K562 (cell line): ENCODE data around the gene EEFSEC. TPM values are rescaled to one million over a fixed set of nuclear protein-coding genes. Genes with fewer than 3 reads are reported as not detected.

ENCODE experiments used
- ATAC-seq: fragments of 200-7000 bp; cut with Tn5 transposase; 3 replicates; pipeline ENCODE4 v1.9.1; 2020; ENCODE audit warnings: moderate library complexity
- BruUV-seq: library from RNA; stranded (reverse); fragments of 400-500 nt; replicated peaks from 2 replicates; lab custom pipeline; 2021; lab: Mats Ljungman, UMichigan
- CTCF ChIA-PET: fragments of 300-600 bp; formaldehyde crosslinking; extraction: SDS; loops from one replicate; lab custom pipeline; 2021; ENCODE audit warnings: low intra/inter-chr PET ratio; lab: Yijun Ruan, JAX
- POLR2A ChIA-PET: fragments of 300-600, 350-650 bp; sonication (Branson Sonifier 250); formaldehyde crosslinking; extraction: SDS; loops from one replicate; lab custom pipeline; 2021; ENCODE audit warnings: antibody characterized with exemption, inconsistent platforms; lab: Yijun Ruan, JAX
- DNase-seq, 4 experiments: peaks; one replicate each; pipeline versions ENCODE4 v3.0.0 to v3.0.0-alpha.2; 2011 to 2018; ENCODE audit warnings: low spot score in 3 of 4, mixed read lengths in 3 of 4; ENCODE audit errors: extremely low read depth in 1 of 4
- FAIRE-seq: peaks from 2 replicates; lab custom pipeline; 2011; peaks lifted over from hg19 to GRCh38; lab: Jason Lieb, UNC
- H2AFZ ChIP-seq: 2 replicates; pipeline ENCODE4 v1.6.0; 2011; ENCODE audit warnings: low read depth, low read length, control low read depth, inconsistent platforms
- H3K27ac ChIP-seq: fragments of 200-600 bp; 3 replicates; pipeline ENCODE4 v1.8.0; 2011; ENCODE audit warnings: low read depth, mild to moderate bottlenecking, control low read depth, inconsistent platforms, low read length, moderate library complexity, mixed read lengths; ENCODE audit errors: extremely low read depth
- H3K27me3 ChIP-seq, 2 experiments: fragments of 300-600 bp in 1 of 2; 2 replicates in 1 of 2; 3 replicates in 1 of 2; pipeline versions ENCODE4 v1.6.0 to v1.8.0; 2011; ENCODE audit warnings: inconsistent platforms in 2 of 2, low read length in 2 of 2, mild to moderate bottlenecking in 1 of 2, mixed read lengths in 1 of 2, moderate library complexity in 1 of 2; ENCODE audit not compliant: control insufficient read depth in 2 of 2, insufficient read depth in 2 of 2
- H3K36me3 ChIP-seq: fragments of 300-600 bp; 3 replicates; pipeline ENCODE4 v1.8.0; 2011; ENCODE audit warnings: mild to moderate bottlenecking, low read length, inconsistent platforms; ENCODE audit not compliant: control insufficient read depth, insufficient read depth
- H3K4me1 ChIP-seq, 2 experiments: fragments of 200-600 bp in 1 of 2; replicated peaks in 1 of 2; 2 replicates in 1 of 2; 3 replicates in 1 of 2; pipeline versions ENCODE4 v1.5.1 to v1.8.0; 2011; ENCODE audit warnings: inconsistent platforms in 2 of 2, low read length in 2 of 2, mild to moderate bottlenecking in 1 of 2, mixed read lengths in 1 of 2, moderate library complexity in 1 of 2; ENCODE audit not compliant: control insufficient read depth in 2 of 2, insufficient read depth in 2 of 2
- H3K4me2 ChIP-seq: 2 replicates; pipeline ENCODE4 v1.6.1; 2011; ENCODE audit warnings: low read length, control low read depth, inconsistent platforms, mixed read lengths; ENCODE audit not compliant: insufficient read depth
- H3K4me3 ChIP-seq: fragments of 200-600 bp; sonication (generic), shearing (Covaris generic); 2 replicates; pipeline ENCODE4 v1.5.1; 2016; ENCODE audit warnings: control low read depth, inconsistent platforms
- H3K79me2 ChIP-seq: fragments of 200-600 bp; 3 replicates; pipeline ENCODE4 v1.8.0; 2011; ENCODE audit warnings: low read length, inconsistent platforms; ENCODE audit not compliant: control insufficient read depth, insufficient read depth
- H3K9ac ChIP-seq, 2 experiments: 2 replicates each; pipeline versions ENCODE4 v1.6.0 to v1.6.1; 2011; ENCODE audit warnings: low read depth in 2 of 2, low read length in 2 of 2, control low read depth in 1 of 2, inconsistent platforms in 1 of 2, mild to moderate bottlenecking in 1 of 2, mixed read lengths in 1 of 2; ENCODE audit not compliant: insufficient read depth in 1 of 2
- H3K9me1 ChIP-seq: one replicate; pipeline ENCODE4 v1.6.0; 2011; ENCODE audit warnings: inconsistent platforms, mild to moderate bottlenecking, low read length, moderate library complexity; ENCODE audit not compliant: control insufficient read depth, insufficient read depth
- H3K9me3 ChIP-seq: replicated peaks from 2 replicates; pipeline ENCODE4 v1.5.1; 2011; ENCODE audit warnings: low read depth, low read length, inconsistent platforms; ENCODE audit not compliant: control insufficient read depth, insufficient read depth
- H4K20me1 ChIP-seq: replicated peaks from 2 replicates; pipeline ENCODE4 v1.6.1; 2011; ENCODE audit warnings: low read length, inconsistent platforms, mixed read lengths; ENCODE audit not compliant: control insufficient read depth, insufficient read depth
- ATF7 ChIP-seq: fragments of 450-650 bp; IDR thresholded peaks from 2 replicates; pipeline ENCODE4 v1.7.1; 2014; ENCODE audit warnings: mild to moderate bottlenecking, moderate library complexity
- HDAC1 ChIP-seq, 2 experiments: fragments of 450-650 bp; IDR thresholded peaks; 2 replicates each; pipeline ENCODE4 v1.6.1; 2016 to 2017; ENCODE audit warnings: inconsistent platforms in 1 of 2, mild to moderate bottlenecking in 1 of 2, moderate library complexity in 1 of 2
- IRF2 ChIP-seq: sonication (generic); formaldehyde crosslinking; IDR thresholded peaks from 2 replicates; pipeline ENCODE4 v1.8.1; 2022; ENCODE audit warnings: mild to moderate bottlenecking, missing genetic modification reagents
- MAFF ChIP-seq: IDR thresholded peaks from 2 replicates; pipeline ENCODE4 v1.6.1; 2012; ENCODE audit warnings: low read length, improper control_type of control experiment
- MAFG ChIP-seq: fragments of 450-650 bp; conservative IDR thresholded peaks from 2 replicates; pipeline ENCODE4 v1.6.1; 2016; ENCODE audit warnings: missing genetic modification characterization, missing compliant biosample characterization
- MYBL2 ChIP-seq, 2 experiments: fragments of 450-650 bp in 1 of 2; sonication (generic) in 1 of 2; formaldehyde crosslinking in 1 of 2; IDR thresholded peaks; 2 replicates each; pipeline versions ENCODE4 v1.6.1 to v1.8.1; 2017 to 2022; ENCODE audit warnings: borderline replicate concordance in 1 of 2, inconsistent platforms in 1 of 2, low read depth in 1 of 2, mild to moderate bottlenecking in 1 of 2, missing genetic modification reagents in 1 of 2, moderate library complexity in 1 of 2
- NBN ChIP-seq: fragments of 450-650 bp; IDR thresholded peaks from 2 replicates; pipeline ENCODE4 v1.6.1; 2016; ENCODE audit warnings: low read depth, mild to moderate bottlenecking
- TARDBP ChIP-seq: fragments of 450-650 bp; IDR thresholded peaks from 2 replicates; pipeline ENCODE4 v1.6.1; 2016
- U2AF2 ChIP-seq: fragments of 200-400 bp; formaldehyde crosslinking; optimal IDR thresholded peaks from 2 replicates; pipeline ENCODE3; 2017; ENCODE audit warnings: low read depth, mild to moderate bottlenecking, low read length
- ZBED1 ChIP-seq: IDR thresholded peaks from 2 replicates; pipeline ENCODE4 v1.6.1; 2014
- ZNF583 ChIP-seq: fragments of 250-450 bp; sonication (Bioruptor Pico); IDR thresholded peaks from 2 replicates; pipeline ENCODE4 v1.4.0; 2020
- WGBS: fragments of 100-300 bp; shearing (Covaris generic); methylation state at CpG from one replicate; pipeline ENCODE4 v1.1.6; 2016; ENCODE audit warnings: low coverage, mixed read lengths; ENCODE audit not compliant: insufficient coverage; ENCODE audit errors: missing lambda C conversion rate; 5-methylcytosine and 5-hydroxymethylcytosine counted together
- in situ Hi-C: fragments of 300-500 bp; cut with MboI; formaldehyde crosslinking; loops from 4 replicates; pipeline ENCODE4 v1.15.0; 2018; ENCODE audit warnings: inconsistent platforms, mixed read lengths
- intact Hi-C: fragments of 100-400 bp; cut with micrococcal nuclease; formaldehyde crosslinking; loops from 2 replicates; pipeline ENCODE4 v1.14.2; 2022
- polyA plus RNA-seq, 8 experiments: library from polyadenylated mRNA; depleted of rRNA in 4 of 8; stranded (reverse) in 5 of 8; unstranded in 3 of 8; fragments of >200 nt; fragmentation: Nextera tagmentation in 2 of 8; fragmentation: Illumina TruSeq in 1 of 8; extraction: Ambion mirVana in 2 of 8; extraction: Trizol in 1 of 8; gene quantifications; 2 replicates each; pipeline versions ENCODE4 v1.2.1 to v1.2.3, GENCODE V29; 2011 to 2014; ENCODE audit warnings: inconsistent platforms in 1 of 8, missing spikeins in 1 of 8
- total RNA-seq, 7 experiments: library from RNA; depleted of rRNA in 6 of 7; stranded (reverse); fragments of >200 nt in 6 of 7; fragmentation: Illumina TruSeq in 2 of 7; extraction: Trizol in 2 of 7; gene quantifications; 2 replicates each; pipeline versions ENCODE4 v1.2.1 to v1.2.3, GENCODE V29; 2011 to 2021; ENCODE audit warnings: low replicate concordance in 1 of 7
- TF ChIP-seq, protein P1 (sequence below): IDR thresholded peaks from 3 replicates; pipeline ENCODE4 v1.6.1; 2011; ENCODE audit warnings: borderline replicate concordance, mild to moderate bottlenecking, moderate library complexity; ENCODE audit not compliant: insufficient read length; ENCODE audit errors: extremely low read depth
- TF ChIP-seq, protein P2 (sequence below): conservative IDR thresholded peaks from 2 replicates; pipeline ENCODE4 v1.6.1; 2011; ENCODE audit warnings: low read depth, mild to moderate bottlenecking, low read length; ENCODE audit not compliant: control insufficient read depth
- TF ChIP-seq, protein P3 (sequence below): sonication (generic); formaldehyde crosslinking; IDR thresholded peaks from 2 replicates; pipeline ENCODE4 v1.8.0; 2022; ENCODE audit warnings: mild to moderate bottlenecking, missing genetic modification reagents
- TF ChIP-seq, protein P4 (sequence below), 2 experiments: fragments of 450-650 bp; IDR thresholded peaks; 2 replicates each; pipeline ENCODE4 v1.6.1; 2016

Gene EEFSEC
- total and polyA plus RNA-seq, 9 of the 15 experiments (the other 6 are each of a cell fraction or from before 2014, with no cell fraction given) = 0.35 to 11.8 (median 7.7) TPM

DNA sequence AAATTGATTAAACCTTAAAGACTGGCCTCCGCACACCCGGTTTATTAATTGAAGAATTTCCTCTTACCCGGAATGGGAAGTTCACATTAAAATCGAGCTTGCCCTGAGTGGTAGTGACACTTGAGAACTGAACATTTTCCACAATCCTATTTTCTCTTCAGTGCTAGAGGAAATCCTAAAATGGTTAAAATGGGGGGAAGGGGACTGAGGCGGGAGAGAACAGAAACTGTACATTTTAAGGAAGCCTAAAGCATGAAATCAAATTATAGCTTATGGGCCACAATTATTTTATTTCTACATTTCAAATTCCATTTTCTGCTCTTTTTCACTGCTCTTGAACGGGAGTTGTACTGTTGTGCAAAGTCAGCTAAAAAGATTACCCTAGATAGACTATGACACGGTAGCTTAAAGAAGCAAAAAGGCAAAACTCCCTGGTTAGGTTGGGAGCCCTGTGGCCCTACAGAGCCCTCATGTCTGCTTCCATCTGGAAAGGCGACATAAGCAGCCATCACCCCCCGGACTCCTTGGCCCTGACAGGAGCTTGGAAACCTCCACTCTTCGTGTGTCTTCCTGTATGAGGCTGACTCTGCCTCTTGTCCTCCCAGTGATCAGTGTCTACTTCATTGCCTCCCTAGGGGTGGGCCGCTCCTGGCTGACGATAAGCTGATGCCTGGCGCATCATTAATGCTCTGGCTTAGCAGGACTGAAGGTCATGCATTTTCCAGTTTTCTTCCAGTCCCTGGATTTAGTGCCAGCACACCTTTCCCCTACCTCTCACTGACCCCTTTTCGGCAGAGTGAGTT is 79.3 kb downstream of the EEFSEC start:
- no peaks in the 10 kb centered on the region for H3K27me3 ChIP-seq
- no peaks in the 10 kb centered on the region for H4K20me1 ChIP-seq
- H3K4me3 ChIP-seq = no peak overlapping the region
- no peaks in the 10 kb centered on the region for H3K9me1 ChIP-seq
- H3K9ac ChIP-seq = no peak overlapping the region
- DNase-seq (no peak), FAIRE-seq (no peak), ATAC-seq (no peak)
- WGBS = 53% methylated on average over 11 of the region's 14 CpGs
- no peaks in the 10 kb centered on the region for H3K4me1 ChIP-seq
- ChIA-PET POLR2A (interaction anchor here (0.5 to 0.6 kb wide), 2 partner anchors 33 to 1516 kb away, joined by 4 to 5 read pairs; no protein-coding TSS in a partner anchor), CTCF (no interaction called here)
- no peaks in the 10 kb centered on the region for H3K9me3 ChIP-seq
- in situ Hi-C loops = no loop called here
- H3K79me2 ChIP-seq = no peaks in the 10 kb centered on the region
- H3K36me3 ChIP-seq = no peaks in the 10 kb centered on the region
- no peak overlapping the region for H2AFZ ChIP-seq
- H3K4me2 ChIP-seq = no peak overlapping the region; the same call in 1 of the 2 replicates
- H3K27ac ChIP-seq = no peak overlapping the region
- BruUV-seq = no TSS peak
- intact Hi-C loops = no loop called here
- no peak for TF ChIP-seq HDAC1 (IDR thresholded peaks at IDR 0.05)
- no peak for TF ChIP-seq MYBL2 (IDR thresholded peaks at IDR 0.05; ENCODE audit: low read depth)
- TF ChIP-seq MYBL2 (CRISPR knock-in tag; IDR thresholded peaks at IDR 0.05; ENCODE audit: borderline replicate concordance) = no peak
- TF ChIP-seq, protein P1, sequence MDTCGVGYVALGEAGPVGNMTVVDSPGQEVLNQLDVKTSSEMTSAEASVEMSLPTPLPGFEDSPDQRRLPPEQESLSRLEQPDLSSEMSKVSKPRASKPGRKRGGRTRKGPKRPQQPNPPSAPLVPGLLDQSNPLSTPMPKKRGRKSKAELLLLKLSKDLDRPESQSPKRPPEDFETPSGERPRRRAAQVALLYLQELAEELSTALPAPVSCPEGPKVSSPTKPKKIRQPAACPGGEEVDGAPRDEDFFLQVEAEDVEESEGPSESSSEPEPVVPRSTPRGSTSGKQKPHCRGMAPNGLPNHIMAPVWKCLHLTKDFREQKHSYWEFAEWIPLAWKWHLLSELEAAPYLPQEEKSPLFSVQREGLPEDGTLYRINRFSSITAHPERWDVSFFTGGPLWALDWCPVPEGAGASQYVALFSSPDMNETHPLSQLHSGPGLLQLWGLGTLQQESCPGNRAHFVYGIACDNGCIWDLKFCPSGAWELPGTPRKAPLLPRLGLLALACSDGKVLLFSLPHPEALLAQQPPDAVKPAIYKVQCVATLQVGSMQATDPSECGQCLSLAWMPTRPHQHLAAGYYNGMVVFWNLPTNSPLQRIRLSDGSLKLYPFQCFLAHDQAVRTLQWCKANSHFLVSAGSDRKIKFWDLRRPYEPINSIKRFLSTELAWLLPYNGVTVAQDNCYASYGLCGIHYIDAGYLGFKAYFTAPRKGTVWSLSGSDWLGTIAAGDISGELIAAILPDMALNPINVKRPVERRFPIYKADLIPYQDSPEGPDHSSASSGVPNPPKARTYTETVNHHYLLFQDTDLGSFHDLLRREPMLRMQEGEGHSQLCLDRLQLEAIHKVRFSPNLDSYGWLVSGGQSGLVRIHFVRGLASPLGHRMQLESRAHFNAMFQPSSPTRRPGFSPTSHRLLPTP = no peak
- TF ChIP-seq, protein P2, sequence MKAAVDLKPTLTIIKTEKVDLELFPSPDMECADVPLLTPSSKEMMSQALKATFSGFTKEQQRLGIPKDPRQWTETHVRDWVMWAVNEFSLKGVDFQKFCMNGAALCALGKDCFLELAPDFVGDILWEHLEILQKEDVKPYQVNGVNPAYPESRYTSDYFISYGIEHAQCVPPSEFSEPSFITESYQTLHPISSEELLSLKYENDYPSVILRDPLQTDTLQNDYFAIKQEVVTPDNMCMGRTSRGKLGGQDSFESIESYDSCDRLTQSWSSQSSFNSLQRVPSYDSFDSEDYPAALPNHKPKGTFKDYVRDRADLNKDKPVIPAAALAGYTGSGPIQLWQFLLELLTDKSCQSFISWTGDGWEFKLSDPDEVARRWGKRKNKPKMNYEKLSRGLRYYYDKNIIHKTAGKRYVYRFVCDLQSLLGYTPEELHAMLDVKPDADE = no peak
- peak; percentile 67 for TF ChIP-seq MAFF
- no peak for TF ChIP-seq TARDBP
- peak; percentile 65 for TF ChIP-seq MAFG (tag)
- no peak for TF ChIP-seq IRF2 (CRISPR knock-in tag)
- TF ChIP-seq ATF7 = no peak
- no peak for TF ChIP-seq U2AF2
- no peak for TF ChIP-seq ZNF583 (CRISPR knock-in tag)
- TF ChIP-seq, protein P3, sequence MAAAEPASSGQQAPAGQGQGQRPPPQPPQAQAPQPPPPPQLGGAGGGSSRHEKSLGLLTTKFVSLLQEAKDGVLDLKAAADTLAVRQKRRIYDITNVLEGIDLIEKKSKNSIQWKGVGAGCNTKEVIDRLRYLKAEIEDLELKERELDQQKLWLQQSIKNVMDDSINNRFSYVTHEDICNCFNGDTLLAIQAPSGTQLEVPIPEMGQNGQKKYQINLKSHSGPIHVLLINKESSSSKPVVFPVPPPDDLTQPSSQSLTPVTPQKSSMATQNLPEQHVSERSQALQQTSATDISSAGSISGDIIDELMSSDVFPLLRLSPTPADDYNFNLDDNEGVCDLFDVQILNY (CRISPR knock-in tag) = no peak
- no peak for TF ChIP-seq ZBED1
- TF ChIP-seq NBN = no peak
- TF ChIP-seq, protein P4, sequence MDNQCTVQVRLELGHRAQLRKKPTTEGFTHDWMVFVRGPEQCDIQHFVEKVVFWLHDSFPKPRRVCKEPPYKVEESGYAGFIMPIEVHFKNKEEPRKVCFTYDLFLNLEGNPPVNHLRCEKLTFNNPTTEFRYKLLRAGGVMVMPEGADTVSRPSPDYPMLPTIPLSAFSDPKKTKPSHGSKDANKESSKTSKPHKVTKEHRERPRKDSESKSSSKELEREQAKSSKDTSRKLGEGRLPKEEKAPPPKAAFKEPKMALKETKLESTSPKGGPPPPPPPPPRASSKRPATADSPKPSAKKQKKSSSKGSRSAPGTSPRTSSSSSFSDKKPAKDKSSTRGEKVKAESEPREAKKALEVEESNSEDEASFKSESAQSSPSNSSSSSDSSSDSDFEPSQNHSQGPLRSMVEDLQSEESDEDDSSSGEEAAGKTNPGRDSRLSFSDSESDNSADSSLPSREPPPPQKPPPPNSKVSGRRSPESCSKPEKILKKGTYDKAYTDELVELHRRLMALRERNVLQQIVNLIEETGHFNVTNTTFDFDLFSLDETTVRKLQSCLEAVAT (IDR thresholded peaks at IDR 0.05) = no peak
